CD4-positive, alpha-beta memory T cell (primary cell): Measurements from ENCODE around the gene ZSCAN20. TPM values are rescaled to one million over a fixed set of nuclear protein-coding genes. Genes with fewer than 3 reads are reported as not detected.

Experiments
- CTCF ChIA-PET: fragments of 350-600 bp; sonication (Branson Sonifier 250); formaldehyde crosslinking; loops from one replicate; lab custom pipeline; 2021; ENCODE audit warnings: inconsistent platforms; ENCODE audit not compliant: partially characterized antibody; lab: Charles Lee
- POLR2A ChIA-PET: fragments of 350-600 bp; sonication (Branson Sonifier 250); formaldehyde crosslinking; loops from one replicate; lab custom pipeline; 2021; ENCODE audit not compliant: partially characterized antibody; lab: Charles Lee
- DNase-seq, 5 donors: peaks; one replicate each; pipeline versions ENCODE4 v3.0.0 to v3.0.0-alpha.2; 2020 to 2022; ENCODE audit warnings: mixed read lengths in 1 of 5
- H3K27ac ChIP-seq: one replicate; pipeline ENCODE4 v1.7.0; 2013; ENCODE audit warnings: low read depth, low read length
- H3K27me3 ChIP-seq: 2 replicates; pipeline ENCODE4 v1.7.0; 2013; ENCODE audit warnings: mild to moderate bottlenecking, low read length, moderate library complexity; ENCODE audit not compliant: insufficient read depth
- H3K36me3 ChIP-seq: 2 replicates; pipeline ENCODE4 v1.7.0; 2013; ENCODE audit warnings: mild to moderate bottlenecking, low read length, moderate library complexity; ENCODE audit not compliant: insufficient read depth
- H3K4me1 ChIP-seq: 2 replicates; pipeline ENCODE4 v1.7.0; 2013; ENCODE audit warnings: mild to moderate bottlenecking, low read length, moderate library complexity; ENCODE audit not compliant: insufficient read depth
- H3K4me3 ChIP-seq, 2 donors: one replicate each; pipeline ENCODE4 v1.7.0; 2013; ENCODE audit warnings: low read length in 2 of 2, mild to moderate bottlenecking in 1 of 2
- H3K9me3 ChIP-seq, 2 donors: one replicate each; pipeline ENCODE4 v1.7.0; 2013; ENCODE audit warnings: low read length in 2 of 2, control low read depth in 1 of 2; ENCODE audit not compliant: control insufficient read depth in 1 of 2
- H3K27ac Mint-ChIP-seq, 7 donors: one replicate each; pipeline ENCODE4 v1.8.0; 2020 to 2021; ENCODE audit warnings: mixed read lengths in 7 of 7, mild to moderate bottlenecking in 6 of 7, inconsistent platforms in 3 of 7, moderate library complexity in 3 of 7
- H3K27me3 Mint-ChIP-seq, 2 donors: one replicate each; pipeline ENCODE4 v1.8.0; 2020 to 2021; ENCODE audit warnings: mixed read lengths in 2 of 2
- H3K36me3 Mint-ChIP-seq, 2 donors: one replicate each; pipeline ENCODE4 v1.8.0; 2020 to 2021; ENCODE audit warnings: mixed read lengths in 2 of 2, inconsistent platforms in 1 of 2, mild to moderate bottlenecking in 1 of 2
- H3K4me1 Mint-ChIP-seq, 4 donors: one replicate each; pipeline ENCODE4 v1.8.0; 2020 to 2021; ENCODE audit warnings: mixed read lengths in 4 of 4, mild to moderate bottlenecking in 1 of 4
- H3K4me3 Mint-ChIP-seq, 8 donors: one replicate each; pipeline ENCODE4 v1.8.0; 2020 to 2021; ENCODE audit warnings: mixed read lengths in 8 of 8, mild to moderate bottlenecking in 7 of 8, moderate library complexity in 6 of 8, inconsistent platforms in 3 of 8
- H3K9me3 Mint-ChIP-seq, 8 donors: one replicate each; pipeline ENCODE4 v1.8.0; 2020 to 2021; ENCODE audit warnings: mixed read lengths in 8 of 8, mild to moderate bottlenecking in 5 of 8, inconsistent platforms in 3 of 8, moderate library complexity in 1 of 8
- intact Hi-C: fragments of 100-400 bp; cut with micrococcal nuclease; formaldehyde crosslinking; loops from one replicate; pipeline ENCODE4 v1.15.1; 2023
- polyA plus RNA-seq, 2 donors: library from polyadenylated mRNA; unstranded; fragments of 300-500 nt; fragmentation: Illumina TruSeq; gene quantifications; one replicate each; pipeline ENCODE4 v1.2.3, GENCODE V29; 2021
- total RNA-seq, 2 experiments: library from RNA; stranded (reverse); gene quantifications; one replicate each; pipeline ENCODE4 v1.2.3, GENCODE V29; 2021

ZSCAN20 gene
- total and polyA plus RNA-seq, 4 experiments from 2014 or later: 0.73 to 3.9 (median 3.8) TPM; not detected in 1

- Mint-ChIP-seq H3K4me3 (no peak overlapping the region), H3K36me3 (no peaks in the 10 kb centered on the region), H3K4me1 (no peaks in the 10 kb centered on the region), H3K27ac (no peak overlapping the region), H3K9me3 (no peaks in the 10 kb centered on the region), H3K27me3 (peaks cover 14 to 18% of the 10 kb centered on the region in 2 donors)
- H3K4me1 ChIP-seq: no peaks in the 10 kb centered on the region
- CTCF ChIA-PET: no interaction called here
- no peak overlapping the region for H3K27ac ChIP-seq
- intact Hi-C loops: no loop called here
- H3K4me3 ChIP-seq: no peak overlapping the region
- H3K36me3 ChIP-seq: no peaks in the 10 kb centered on the region
- H3K27me3 ChIP-seq: no peaks in the 10 kb centered on the region
- DNase-seq: no peak
- no peaks in the 10 kb centered on the region for H3K9me3 ChIP-seq
- POLR2A ChIA-PET: no interaction called here
Observed at GRCh38 chr1:33529957-33530356, 57.5 kb downstream of the ZSCAN20 start.

DNA sequence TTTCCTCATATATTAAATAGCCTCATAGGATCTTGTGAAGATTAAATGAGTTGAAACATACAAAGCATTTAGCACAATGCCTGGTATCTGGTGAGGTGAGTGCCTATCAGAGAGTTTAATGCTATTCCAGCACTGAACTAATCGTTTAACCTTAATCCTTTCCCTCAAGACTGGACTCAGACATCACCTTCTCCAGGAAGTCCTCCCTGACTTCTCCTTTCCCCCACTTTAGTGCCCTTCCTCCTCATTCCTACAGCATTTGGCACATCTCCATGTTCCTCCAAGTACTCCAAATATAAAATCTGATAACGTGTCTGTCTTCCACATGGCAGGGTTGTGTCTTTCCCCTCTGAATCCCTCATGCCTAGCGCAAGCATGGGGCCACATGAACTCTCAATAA is 59.8 kb downstream of the ZSCAN20 start:
- H3K27me3 Mint-ChIP-seq: peaks cover 10 to 12% of the 10 kb centered on the region in 2 donors
- H3K27ac Mint-ChIP-seq: no peak overlapping the region
- ChIA-PET POLR2A (no interaction called here), CTCF (no interaction called here)
- H3K36me3 ChIP-seq: no peaks in the 10 kb centered on the region
- no peak overlapping the region for H3K4me3 ChIP-seq
- no peaks in the 10 kb centered on the region for H3K9me3 ChIP-seq
- no peak overlapping the region for H3K4me3 Mint-ChIP-seq
- H3K9me3 Mint-ChIP-seq: peaks cover 0 to 5% (median 0%) of the 10 kb centered on the region in 8 donors
- no peaks in the 10 kb centered on the region for H3K4me1 Mint-ChIP-seq
- H3K4me1 ChIP-seq: no peaks in the 10 kb centered on the region
- H3K27ac ChIP-seq: no peak overlapping the region
- DNase-seq: no peak
- no peaks in the 10 kb centered on the region for H3K27me3 ChIP-seq
- H3K36me3 Mint-ChIP-seq: no peaks in the 10 kb centered on the region
- intact Hi-C loops: no loop called here

- POLR2A ChIA-PET: no interaction called here
- Mint-ChIP-seq H3K27ac (no peak overlapping the region), H3K4me1 (no peaks in the 10 kb centered on the region)
Observed at GRCh38 chr1:33532936-33533335, 60.5 kb downstream of the ZSCAN20 start.

DNA sequence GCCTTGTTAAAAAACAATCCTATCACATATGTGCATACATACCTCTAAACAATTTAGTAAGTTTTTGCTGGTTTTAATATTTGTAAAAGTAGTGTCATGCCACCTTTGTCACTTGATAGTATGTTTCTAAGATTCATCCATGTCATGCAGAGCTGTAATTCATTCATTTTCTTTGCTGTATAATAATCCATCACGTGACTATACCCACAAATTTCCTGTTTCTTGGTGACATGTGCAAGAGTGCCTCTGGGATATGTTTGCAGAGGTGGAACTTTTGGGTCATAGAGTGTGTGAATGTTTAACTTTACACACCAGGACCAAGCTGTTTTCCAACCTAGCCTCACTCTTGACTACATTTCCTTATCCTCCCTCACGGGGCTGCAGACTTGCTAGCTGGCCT is 62.9 kb downstream of the ZSCAN20 start:
- Histone ChIP-seq H3K4me3 (no peak overlapping the region), H3K4me1 (no peaks in the 10 kb centered on the region), H3K27ac (no peak overlapping the region), H3K27me3 (no peaks in the 10 kb centered on the region), H3K9me3 (no peaks in the 10 kb centered on the region), H3K36me3 (no peaks in the 10 kb centered on the region)
- peaks cover 5 to 7% of the 10 kb centered on the region in 2 donors for H3K27me3 Mint-ChIP-seq
- intact Hi-C loops: no loop called here
- H3K36me3 Mint-ChIP-seq: no peaks in the 10 kb centered on the region
- H3K27ac Mint-ChIP-seq: no peak overlapping the region
- H3K4me3 Mint-ChIP-seq: no peak overlapping the region
- DNase-seq: no peak
- ChIA-PET POLR2A (no interaction called here), CTCF (no interaction called here)
- no peaks in the 10 kb centered on the region for H3K4me1 Mint-ChIP-seq
- peaks cover 0 to 5% (median 0%) of the 10 kb centered on the region in 8 donors for H3K9me3 Mint-ChIP-seq

More at GRCh38 chr1:33532936-33533335, 60.5 kb downstream of the ZSCAN20 start:
- H3K36me3 Mint-ChIP-seq: no peaks in the 10 kb centered on the region
- Histone ChIP-seq H3K27me3 (no peaks in the 10 kb centered on the region), H3K27ac (no peak overlapping the region), H3K36me3 (no peaks in the 10 kb centered on the region), H3K9me3 (no peaks in the 10 kb centered on the region), H3K4me3 (no peak overlapping the region), H3K4me1 (no peaks in the 10 kb centered on the region)
- DNase-seq: no peak
- no peak overlapping the region for H3K4me3 Mint-ChIP-seq
- H3K9me3 Mint-ChIP-seq: peaks cover 0 to 5% (median 0%) of the 10 kb centered on the region in 8 donors
- intact Hi-C loops: no loop called here
- peaks cover 10 to 12% of the 10 kb centered on the region in 2 donors for H3K27me3 Mint-ChIP-seq
- CTCF ChIA-PET: no interaction called here

DNA sequence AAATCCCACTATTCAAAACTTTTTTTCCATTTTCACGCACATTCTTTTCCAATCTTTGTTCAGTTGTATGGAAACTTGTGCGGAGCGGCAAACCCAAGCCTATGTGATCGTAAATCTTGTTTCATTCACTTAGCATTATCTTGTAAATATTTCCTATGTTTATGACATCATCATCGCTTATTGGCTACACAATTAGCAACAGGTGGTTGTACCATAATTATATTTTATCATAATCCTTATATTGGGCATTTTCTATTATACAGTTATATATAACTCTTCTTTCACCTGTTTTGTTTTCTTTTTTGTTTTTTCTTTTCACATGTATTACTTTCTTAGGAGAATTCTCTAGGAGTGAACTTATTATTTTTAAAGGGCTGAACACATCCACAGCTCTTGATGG is 65.4 kb downstream of the ZSCAN20 start:
- Mint-ChIP-seq H3K4me3 (no peak overlapping the region), H3K36me3 (no peaks in the 10 kb centered on the region), H3K27me3 (peaks cover 4 to 6% of the 10 kb centered on the region in 2 donors), H3K4me1 (no peaks in the 10 kb centered on the region), H3K9me3 (peaks cover 0 to 5% (median 0%) of the 10 kb centered on the region in 8 donors), H3K27ac (no peak overlapping the region)
- Histone ChIP-seq H3K4me1 (no peaks in the 10 kb centered on the region), H3K27ac (no peak overlapping the region), H3K9me3 (no peaks in the 10 kb centered on the region), H3K4me3 (no peak overlapping the region), H3K27me3 (no peaks in the 10 kb centered on the region), H3K36me3 (no peaks in the 10 kb centered on the region)
- intact Hi-C loops: no loop called here
- no peak for DNase-seq
- ChIA-PET POLR2A (no interaction called here), CTCF (no interaction called here)

DNA sequence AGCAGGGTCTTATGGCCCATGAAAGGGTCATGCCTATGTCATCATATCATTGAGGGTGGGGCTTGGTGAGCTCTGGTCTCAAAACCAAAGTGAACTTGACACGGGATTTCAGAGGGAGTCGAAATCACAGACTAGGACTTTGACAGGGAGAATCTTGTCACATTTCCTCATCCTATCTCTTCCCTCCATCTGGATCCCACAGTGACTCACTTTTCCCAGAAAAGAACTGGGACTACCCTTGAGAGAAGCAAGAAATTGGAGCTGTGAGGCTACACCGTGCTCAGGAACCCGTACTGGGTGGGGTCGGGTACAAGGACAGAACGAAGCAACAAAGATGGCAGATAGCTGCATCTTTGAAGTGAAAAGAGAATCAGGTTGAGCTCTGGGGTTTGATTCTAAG is 69.5 kb downstream of the ZSCAN20 start:
- POLR2A ChIA-PET: no interaction called here
- no peak overlapping the region for H3K27ac Mint-ChIP-seq
- peaks cover 0 to under 1% (median 0%) of the 10 kb centered on the region in 8 donors for H3K9me3 Mint-ChIP-seq

More for the DNA sequence above, 69.5 kb downstream of the ZSCAN20 start:
- H3K4me3 Mint-ChIP-seq: no peak overlapping the region
- intact Hi-C loops: no loop called here
- no peaks in the 10 kb centered on the region for H3K4me1 Mint-ChIP-seq
- H3K36me3 Mint-ChIP-seq: no peaks in the 10 kb centered on the region
- no peaks in the 10 kb centered on the region for H3K36me3 ChIP-seq
- H3K4me1 ChIP-seq: no peaks in the 10 kb centered on the region
- peaks cover 7 to 10% of the 10 kb centered on the region in 2 donors for H3K27me3 Mint-ChIP-seq
- H3K9me3 ChIP-seq: no peaks in the 10 kb centered on the region
- H3K4me3 ChIP-seq: no peak overlapping the region
- H3K27me3 ChIP-seq: no peaks in the 10 kb centered on the region
- no peak overlapping the region for H3K27ac ChIP-seq
- CTCF ChIA-PET: no interaction called here
- DNase-seq: no peak

Other genes with a start within 250 kb of the ZSCAN20 start
- 10 to 100 TPM; 24.4 to 25.8 TPM for gene ZNF362, start 216.2 kb upstream of the ZSCAN20 start, total RNA-seq
- 10 to 100 TPM in 1 of 2 donors, 1 to 10 TPM in 1; 7.1 to 25.9 TPM for gene ZNF362, start 216.2 kb upstream of the ZSCAN20 start, polyA plus RNA-seq
- gene A3GALT2, start 151.5 kb upstream of the ZSCAN20 start, total RNA-seq: not detected
- gene A3GALT2, start 151.5 kb upstream of the ZSCAN20 start, polyA plus RNA-seq: not detected
- gene PHC2, start 41.5 kb upstream of the ZSCAN20 start, total RNA-seq: 10 to 100 TPM; 34.5 to 35.6 TPM
- gene PHC2, start 41.5 kb upstream of the ZSCAN20 start, polyA plus RNA-seq: 10 to 100 TPM; 11.3 to 26.3 TPM